NOMO-1 treated with dmso at 0.1 percent for 144 hours (cell line): ENCODE measurements around the gene ACTBL2.

Experiments used
- DNase-seq: peaks from one replicate; lab custom pipeline; 2025; ENCODE audit not compliant: unreplicated experiment; lab: John Stamatoyannopoulos, UW

ACTBL2 gene

DNA sequence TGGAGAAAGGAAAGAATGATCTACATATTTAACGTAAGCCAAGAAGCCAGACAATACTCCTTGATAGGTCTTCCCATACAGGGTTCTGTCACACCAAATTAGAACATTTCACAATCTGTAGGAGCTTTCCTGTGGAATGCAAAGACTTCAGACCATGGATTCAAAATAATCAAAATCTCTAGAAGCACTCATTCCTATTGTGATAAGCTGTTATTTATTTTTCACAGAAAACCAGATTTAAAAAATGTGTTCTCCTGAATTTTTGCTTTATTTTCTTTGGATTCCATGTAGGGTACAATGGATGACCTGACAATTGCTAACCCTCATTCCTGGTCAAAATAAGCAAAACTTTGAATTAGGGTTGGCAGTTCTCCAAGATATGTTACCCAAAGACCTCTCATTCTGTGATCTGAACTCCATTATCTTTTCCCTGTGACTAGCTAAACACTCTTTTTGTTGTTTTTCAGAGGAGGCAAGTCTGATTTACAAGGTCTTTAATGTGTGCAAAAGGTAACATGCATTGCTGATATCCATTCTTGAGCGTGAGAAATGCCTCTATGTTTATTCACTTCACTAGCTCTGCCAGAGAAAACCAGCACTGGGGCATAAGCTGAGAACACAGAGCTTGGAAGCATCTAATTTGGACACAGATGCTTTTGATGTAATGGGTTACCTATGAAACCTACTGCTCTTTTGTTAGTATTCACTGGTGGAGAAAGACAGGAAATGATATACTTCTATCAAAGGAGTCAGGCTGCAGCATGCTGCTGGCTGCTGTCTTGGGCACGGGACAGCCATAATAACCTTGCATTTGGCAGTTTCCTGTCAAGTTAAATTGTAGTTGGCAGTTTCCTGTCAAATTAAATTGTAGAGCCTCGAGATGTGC is 31.4 kb downstream of the ACTBL2 start:
- DNase-seq, result no peak

DNA sequence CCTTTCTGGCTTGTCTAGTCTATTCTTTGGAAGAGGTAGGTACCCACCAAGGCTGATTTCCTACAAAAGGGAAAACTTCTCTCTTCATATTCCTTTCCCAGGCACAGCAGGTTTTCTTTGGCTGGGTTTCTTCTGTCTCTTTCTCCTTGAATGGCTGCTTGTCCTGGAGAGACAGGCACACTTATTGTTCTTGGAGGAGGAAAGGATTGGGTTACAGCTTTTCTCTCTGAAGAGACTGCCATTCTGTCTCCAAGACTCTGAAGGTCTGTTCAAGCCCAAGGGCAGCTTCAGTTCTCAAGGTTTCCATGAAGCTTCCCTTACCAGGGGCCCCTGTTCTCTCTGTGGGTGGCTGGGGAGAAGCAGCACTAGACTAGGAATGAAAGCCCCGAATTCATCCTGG is 33.9 kb downstream of the ACTBL2 start:
- DNase-seq, result no peak

DNA sequence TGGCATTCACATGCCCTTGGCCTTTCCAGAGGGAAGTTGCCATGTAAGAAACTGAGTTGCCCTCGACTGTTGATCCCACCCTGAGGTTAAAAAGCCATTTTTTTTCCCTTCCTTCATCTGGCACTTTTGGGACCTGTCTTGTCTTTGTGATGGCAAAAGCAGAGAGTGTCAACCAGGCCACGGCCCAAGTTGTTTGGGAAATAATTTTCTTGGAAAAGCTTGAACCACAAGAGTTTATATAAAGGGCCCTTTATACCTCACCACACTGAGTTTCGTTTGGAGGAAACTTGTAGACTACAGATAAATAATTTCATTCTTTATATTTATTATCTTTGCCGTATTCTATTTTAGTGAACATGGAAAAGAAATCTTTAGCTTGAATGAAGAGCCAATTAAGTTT is 34.3 kb downstream of the ACTBL2 start:
- no peak for DNase-seq

DNA sequence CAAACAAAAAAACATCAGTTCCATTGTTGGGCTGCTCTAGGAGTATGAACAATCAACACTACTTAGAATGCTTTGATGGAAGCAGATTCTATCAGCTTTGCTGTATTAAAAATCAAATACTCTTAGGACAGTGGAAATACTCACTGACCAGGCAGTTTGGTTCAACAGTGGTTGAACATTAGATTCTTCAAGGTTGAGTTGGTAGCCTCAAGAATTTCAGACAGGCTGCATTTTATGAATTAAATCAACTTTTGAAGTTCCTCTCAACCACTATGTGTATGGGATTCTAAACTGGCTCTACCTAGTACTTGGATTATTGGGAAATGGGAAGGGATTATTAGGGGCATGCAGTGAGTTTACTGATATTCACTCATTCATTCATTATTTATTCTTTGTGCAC is 35.0 kb downstream of the ACTBL2 start:
- DNase-seq, result no peak

DNA sequence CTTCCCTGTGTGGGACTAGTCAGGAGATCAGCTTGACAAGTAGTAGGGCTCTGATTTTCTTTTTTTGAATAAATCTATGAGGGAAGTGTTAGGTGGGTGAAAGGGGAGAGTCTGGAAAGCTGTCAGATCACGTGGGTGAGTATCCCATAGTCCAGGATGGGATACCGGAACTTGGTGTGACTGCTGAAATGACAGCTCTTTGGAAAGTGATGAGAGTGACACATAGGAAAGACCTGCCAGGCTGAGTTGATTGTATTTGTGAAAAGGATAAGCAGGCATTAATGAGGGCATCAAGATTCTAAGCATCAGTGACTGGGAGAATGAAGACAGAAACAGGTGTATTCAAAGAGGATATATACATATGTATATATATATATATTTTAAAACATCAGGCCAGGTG is 35.6 kb downstream of the ACTBL2 start:
- DNase-seq, result no peak

DNA sequence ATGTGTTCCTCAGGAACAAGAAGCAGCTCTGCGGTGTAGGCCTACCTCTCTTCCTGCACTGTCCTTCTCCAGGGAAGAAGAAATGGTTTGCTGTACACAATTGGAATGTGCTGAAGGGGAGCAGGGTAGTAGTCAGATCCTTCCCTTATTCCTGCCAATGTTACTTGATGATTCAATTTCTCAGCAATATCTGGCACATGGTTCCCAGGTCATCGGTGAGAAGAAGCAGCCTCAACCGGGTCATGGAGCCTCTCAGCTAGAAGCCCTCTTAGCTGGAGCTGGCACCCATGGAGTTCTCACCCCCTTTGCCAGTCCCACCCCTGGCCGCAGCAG is 36.9 kb downstream of the ACTBL2 start:
- no peak for DNase-seq

DNA sequence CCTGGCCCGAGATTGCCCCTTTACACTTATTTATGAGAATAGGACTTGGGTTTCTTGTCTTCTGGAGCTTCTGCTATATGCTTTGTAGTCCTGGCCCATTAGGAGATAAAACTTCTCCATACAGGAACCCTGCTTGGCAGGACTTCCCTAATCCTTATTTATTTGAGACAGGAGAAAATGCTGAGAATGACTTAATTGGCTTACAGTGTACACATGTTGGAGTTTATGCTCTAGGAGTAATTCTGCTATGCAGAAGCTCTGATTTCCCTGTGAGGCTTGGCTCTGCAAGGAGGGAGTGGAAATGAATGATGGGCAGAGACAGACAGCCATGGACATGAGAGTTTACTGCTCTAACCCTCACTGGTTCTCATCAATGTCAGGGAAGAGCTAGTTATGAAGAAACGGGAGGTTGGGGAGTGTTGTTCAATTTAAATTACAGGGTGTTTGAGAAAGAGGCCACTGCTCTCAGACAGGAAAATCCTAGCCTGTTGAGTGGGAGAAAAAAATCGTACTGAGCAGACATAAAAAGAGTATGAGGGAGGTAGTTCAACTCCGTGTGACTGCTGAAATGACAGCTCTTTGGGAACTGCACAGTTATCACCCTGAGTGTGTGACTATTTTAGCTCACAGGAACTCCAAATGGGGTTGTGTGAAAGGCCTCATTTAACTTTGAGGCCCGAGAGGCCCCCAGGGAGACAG is 37.5 kb downstream of the ACTBL2 start:
- DNase-seq, result no peak

DNA sequence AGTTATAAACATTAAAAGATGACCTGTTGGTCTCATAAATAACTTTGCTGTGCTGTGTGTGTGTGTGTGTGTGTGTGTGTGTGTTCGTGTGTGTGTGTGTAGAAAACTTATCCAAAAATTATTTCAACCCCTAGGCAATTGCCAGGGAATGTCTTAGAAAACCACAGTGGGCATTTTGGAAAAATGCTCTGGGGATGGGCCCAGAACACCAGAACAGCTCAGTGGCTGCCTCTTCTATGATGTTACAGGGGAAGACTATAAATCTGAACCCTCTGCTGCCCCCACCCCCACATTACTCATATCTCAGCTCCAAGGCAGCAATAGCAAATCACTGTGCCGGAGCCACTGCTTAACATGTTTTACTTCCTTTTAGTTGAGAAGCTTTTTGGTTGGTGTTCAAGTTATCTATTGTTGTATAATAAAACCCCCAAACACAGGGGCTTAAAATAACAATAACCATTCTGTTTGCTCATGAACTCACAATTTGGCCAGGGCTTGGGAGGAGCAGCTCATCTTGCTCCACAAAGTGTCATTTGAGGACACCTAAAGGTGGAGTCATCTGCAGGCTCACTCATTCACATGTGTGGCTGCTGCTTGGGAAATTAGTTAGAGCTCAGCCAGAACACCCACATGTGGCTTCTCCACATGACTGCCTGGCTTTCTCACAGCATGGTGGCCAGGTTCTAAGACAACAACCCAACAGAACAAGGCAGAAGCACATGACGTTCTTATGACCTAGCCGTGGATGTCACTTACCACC is 40.4 kb downstream of the ACTBL2 start:
- DNase-seq, result no peak

DNA sequence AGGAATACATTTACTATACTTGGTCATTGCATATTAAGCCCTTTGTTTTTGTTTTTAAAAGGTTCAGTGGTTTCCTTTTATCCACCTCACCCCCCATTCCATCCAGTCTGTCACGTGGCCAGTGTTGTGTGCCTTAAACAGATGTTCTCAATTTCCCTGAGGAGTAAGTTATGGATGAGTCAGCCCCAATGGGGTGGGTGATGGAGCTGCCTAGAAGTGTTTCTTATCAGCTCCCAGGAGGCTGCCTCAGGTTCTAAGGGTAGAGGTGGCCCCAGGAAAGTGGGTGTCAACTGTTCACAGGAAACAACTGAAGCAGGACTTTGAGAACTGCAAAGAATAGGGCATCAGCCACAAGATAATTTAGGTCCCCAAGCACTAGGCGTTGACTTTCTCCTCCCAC is 41.1 kb downstream of the ACTBL2 start:
- no peak for DNase-seq

DNA sequence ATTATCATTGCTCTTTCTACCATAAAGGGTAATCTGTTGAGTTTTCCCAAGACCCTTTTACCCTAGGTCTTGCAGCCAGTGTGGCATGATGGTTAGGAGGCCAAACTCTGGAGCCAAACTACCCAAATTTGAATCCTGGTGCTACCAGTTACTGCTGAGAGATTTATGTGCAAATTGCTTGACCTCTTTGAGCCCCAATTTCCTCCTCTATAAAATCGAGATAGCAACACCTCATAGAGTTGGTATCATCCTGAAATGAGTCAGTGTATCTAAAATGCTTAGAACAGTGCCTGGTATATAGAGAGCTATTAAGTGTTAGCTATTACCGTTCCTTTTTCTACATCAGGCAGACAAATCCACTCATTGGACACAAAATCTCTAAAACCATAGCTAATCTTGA is 43.0 kb downstream of the ACTBL2 start:
- DNase-seq, result no peak

DNA sequence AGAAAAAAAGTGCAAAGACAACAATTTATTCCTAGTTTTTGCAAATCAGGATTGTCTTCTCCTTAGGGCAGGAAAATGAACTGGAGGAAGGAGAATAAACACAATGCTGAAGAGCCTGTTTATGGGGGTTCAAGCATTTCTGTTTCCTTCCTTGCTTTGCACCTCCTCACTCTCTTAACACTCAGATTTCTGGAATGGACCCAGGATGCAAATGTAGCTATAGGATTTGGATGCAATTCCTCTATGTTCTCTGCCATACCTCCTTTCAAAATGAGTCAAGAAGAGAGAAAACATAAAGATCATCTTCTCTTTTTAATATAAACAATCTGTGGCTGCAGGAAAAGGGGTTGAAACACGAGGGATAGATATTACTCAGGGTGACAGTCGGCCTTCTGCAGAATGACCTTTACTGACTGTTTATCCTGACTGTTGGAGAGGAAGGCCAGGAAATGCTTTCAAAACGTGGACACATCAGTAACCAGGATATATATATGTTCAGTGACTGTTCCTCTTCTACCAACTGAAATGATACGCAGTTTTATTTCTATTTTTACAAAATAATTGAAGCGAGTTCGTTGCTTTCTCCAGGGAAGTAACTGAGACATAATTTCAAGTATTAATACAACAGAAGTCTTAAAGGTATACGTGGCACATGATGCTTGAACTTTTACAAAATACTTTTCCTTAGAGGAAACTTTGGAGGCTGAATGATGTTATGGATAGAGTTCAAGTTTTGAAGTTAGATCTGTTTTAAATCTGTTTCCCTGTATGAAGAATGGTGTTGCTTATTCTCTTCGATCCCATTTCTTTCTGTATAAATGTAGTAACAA is 44.4 kb downstream of the ACTBL2 start:
- DNase-seq, result no peak

DNA sequence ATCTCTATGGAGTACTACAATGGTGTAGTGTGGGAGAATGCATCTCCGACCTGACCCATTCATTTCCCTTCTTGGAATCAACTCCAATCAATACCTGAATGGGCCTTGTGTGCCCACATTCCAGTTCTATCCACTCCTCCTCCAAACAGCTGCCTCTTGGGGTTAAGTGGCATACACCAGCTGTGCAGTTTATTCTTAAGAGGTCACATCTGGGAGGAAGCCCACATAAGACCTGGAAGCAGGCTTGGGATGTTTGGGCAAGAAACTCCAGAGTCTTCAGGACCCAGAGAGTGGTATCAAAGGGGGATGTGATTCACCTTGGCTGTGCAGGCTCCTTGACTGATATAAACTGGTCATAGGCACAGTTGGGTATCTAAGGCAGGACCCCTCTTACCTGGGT is 46.0 kb downstream of the ACTBL2 start:
- DNase-seq, result no peak

DNA sequence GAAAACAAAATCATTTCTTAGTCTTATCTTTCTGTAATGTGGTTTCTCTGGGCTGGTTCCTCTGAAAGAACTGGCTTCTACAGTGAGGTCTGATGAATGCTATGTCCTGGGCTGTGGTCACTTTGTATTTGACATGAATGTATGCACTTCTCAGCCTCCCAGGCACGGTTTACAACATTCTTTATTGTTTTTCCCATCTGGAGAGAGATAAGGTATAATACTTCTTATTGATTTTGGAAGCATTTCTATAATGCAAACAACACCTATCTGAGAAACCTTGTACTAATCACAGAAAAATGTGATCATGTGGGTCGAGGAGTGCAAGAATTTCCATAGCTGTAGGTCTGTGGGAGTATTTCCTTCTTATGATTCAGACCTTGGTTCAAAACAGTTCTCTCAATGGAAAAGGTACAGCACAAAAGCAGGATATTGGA is 46.9 kb downstream of the ACTBL2 start:
- DNase-seq, result no peak

DNA sequence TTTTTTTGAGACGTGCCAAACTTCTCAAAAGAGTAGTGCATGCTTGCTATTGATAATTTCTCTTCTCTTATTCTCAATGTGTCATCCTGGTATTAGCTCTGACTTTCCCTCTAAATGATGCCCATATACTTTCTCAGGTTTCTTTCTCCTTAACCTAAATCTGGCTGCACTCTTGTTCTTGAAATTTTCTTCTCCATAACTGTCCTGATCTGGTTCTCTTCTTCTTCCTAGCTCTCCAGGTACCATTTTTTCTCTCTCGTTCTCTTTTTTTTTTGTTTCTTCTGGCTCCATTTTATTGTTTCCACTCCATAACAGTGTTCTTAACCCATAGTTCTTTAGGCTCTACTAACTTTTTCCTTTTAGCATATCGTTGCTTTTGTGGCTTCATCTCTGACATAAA is 47.9 kb downstream of the ACTBL2 start:
- DNase-seq, result no peak

DNA sequence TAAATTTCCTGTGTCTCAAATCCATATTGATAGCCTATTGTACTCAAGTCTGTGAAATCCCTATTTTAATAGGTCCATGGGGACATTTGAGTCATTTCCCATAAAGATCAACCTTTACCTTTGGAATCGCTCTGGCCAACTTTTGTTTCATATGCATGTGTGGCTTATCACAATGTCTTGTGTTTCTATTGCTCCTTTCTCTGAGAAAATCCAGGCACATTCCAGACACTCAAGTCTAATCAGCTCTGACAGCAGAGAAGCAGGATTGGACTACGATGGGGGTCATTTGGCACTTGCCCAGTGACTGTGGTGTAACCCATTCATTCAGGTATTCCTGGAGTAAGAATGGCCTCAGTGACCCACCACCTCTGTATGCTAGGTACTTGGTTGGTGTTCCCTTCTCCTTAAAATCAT is 48.4 kb downstream of the ACTBL2 start:
- no peak for DNase-seq

DNA sequence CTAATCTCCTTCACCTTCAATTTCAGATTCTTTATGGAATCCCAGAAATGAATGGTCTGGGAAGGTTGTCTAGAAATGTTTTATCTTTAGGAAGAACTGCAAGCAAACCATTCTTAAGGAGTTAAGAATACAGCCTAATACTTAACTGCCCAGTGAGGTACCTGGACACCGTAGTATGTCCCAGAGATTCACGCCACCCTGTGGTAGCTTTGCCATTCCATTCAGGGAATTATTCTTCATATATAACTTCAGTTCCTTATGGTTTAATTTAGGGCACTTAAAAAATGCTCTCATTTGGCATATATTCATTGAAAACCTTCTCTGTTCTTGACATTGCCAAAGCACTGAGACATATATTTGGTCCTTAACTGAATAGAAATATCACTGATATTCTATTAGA is 49.7 kb downstream of the ACTBL2 start:
- DNase-seq, result no peak

DNA sequence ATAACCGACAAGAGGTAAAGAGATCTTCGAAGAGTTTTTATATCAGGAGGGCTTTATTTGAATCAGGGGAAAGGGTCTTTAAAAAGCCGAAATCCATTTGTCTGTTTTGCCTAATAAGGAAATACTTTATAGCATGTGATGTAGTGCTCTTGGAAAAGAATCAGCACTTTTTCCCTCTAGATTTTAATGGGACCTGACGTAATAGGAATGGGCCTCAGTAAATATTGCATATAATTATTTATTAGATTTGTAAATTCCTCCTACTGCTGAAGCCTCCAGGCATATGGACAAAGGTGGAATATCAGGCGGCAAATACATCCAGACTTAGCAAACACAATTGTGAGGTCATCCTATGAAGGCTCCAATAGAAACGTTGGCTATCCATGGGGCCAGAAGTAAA is 50.9 kb downstream of the ACTBL2 start:
- no peak for DNase-seq
